G401.6 (cell line): ENCODE data around the gene FAM185A.
"Not testable (repeated sequence)": the region's sequence is repeated elsewhere in the genome, so short reads cannot be mapped to it uniquely, and the experiment has no call there.

Experiments used
- FAIRE-seq: peaks from 2 replicates; lab custom pipeline; 2012; peaks lifted over from hg19 to GRCh38; lab: Jason Lieb, UNC

The FAM185A gene

DNA sequence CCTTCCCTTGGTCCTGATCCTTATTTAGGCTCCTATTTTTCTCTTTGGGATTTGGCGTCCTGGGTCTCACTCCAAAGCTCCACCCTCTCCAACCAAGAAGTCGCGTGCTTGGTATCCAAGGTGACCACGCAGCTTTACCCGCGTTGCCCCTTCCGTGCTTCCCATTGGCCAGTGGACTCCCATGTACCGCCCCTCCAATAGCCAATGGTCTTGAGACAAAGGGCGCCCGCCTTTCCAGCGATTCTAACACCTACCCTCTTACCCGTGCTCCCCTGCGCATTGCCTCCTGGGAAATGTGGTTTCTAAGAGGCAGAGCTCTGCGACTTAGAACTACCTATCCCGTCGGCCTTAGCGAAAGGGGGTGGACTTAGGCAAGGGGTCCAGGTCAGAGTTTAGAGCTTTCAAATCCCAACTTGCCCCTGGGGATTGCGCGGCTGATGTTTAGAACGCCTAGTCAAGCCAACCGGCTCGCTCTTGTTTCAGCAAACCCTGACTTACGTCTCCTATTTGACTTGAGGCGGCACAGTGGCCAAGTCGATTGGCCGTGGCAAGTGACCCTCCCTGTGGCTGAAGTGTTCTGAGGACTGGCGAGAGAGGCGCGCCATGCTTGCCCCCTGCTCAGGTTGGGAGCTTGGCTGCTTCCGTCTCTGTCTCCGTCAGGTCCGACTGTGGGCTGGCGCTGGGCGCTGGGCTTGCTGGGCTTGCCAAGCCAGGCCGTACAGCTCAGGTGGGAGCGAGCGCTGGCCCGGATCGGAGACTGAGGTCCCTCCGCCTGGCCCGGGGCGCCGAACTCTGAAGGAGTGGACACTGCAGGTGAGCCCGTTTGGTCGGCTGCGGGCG, at the start of gene FAM185A:
FAM185A (plus strand) TSS at position 395 of the 840 bp plus-strand sequence; CDS start at position 604, 209 bp downstream.
- FAIRE-seq = peak; percentile 99

- not testable (repeated sequence) for FAIRE-seq
These were observed 35.6 kb upstream of the FAM185A start for GRCh38 chr7:102713011-102713690.

GRCh38 chr7:102713691-102714080, 35.1 kb upstream of the FAM185A start:
- not testable (repeated sequence) for FAIRE-seq

- FAIRE-seq = not testable (repeated sequence)
These were observed 33.9 kb upstream of the FAM185A start for GRCh38 chr7:102714774-102715522.

- not testable (repeated sequence) for FAIRE-seq
These were observed 33.1 kb upstream of the FAM185A start for GRCh38 chr7:102715718-102716117.

- not testable (repeated sequence) for FAIRE-seq
These were observed 30.3 kb upstream of the FAM185A start for GRCh38 chr7:102718491-102718890.

GRCh38 chr7:102726170-102726569, 22.6 kb upstream of the FAM185A start:
- FAIRE-seq = not testable (repeated sequence)

GRCh38 chr7:102729670-102730069, 19.1 kb upstream of the FAM185A start:
- FAIRE-seq = not testable (repeated sequence)

DNA sequence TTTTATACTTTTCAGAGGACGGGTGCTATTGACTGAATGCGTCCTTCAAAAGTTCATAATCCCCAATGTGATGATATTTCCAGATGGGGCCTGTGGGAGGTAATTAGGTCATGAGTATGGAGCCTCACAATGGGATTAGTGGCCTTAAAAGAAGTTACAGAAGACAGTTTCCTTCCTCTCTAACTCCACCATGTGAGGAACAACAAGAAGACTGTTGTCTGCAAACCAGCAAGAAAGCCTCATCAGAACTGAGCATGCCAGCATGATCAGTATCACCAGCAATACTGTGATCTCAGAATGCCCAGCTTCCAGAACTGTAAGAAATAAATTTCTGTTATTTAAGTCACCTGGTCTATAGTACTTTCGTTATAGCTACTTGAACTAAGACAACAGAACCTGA, 18.4 kb upstream of the FAM185A start:
- FAIRE-seq = not testable (repeated sequence)

DNA sequence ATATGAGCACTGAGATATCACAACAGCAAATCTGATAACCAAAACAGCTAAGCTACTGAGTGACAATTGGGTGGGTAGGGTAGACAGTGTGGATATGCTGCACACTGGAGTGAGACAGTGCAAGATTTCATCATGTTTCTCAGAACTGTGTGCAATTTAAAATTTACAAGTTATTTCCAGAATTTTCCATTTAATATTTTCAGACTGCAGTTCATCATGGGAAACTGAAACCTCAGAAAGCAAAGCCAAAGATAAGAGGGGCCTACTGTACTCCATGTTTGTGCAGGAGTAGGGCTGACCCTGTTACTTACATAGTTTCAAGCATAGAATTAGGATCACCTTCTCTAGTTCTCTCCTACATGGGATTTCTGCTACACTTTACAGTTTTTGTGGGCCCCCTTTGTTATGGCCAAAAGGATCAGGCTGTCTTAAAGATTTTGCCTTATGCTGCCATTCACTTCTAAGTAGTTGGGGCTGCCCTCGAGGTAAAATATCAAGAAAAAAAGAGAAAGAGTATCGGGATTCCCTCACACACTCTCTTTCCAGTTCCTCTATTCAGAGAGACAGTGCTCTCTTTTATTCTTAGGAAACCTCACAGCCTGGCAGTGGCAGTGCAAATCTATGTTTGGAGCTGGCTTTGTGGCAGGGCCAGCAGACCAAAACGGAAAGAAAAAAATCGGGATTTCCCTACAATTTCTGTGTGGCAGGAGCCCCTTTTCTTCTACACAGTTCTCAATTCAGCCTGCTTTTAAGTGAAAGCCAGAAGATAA, 6.6 kb upstream of the FAM185A start:
- FAIRE-seq = not testable (repeated sequence)

DNA sequence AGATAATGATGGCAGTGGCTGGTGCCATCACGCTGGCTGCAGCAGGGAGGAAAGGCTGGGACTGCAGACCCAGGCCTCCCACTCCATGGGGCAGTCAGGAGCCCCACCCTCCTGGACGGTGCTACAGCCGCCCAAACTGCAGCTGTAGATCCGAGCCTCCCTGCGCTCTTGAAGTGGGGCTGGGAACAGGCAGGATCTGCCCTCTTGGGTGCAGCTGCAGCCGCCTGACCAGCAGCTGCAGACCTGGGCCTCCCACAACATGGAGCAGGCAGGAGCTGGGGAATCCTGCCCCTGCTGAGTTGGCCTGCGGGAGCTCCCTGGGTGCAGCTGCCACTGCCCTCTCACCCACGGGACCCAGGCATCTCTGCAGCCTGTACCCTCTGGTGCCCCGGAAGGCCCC, 4.9 kb upstream of the FAM185A start:
- FAIRE-seq = not testable (repeated sequence)

GRCh38 chr7:102745494-102746288, 3.1 kb upstream of the FAM185A start:
- peak; percentile 96 for FAIRE-seq

GRCh38 chr7:102749445-102749786, 617 bp downstream of the FAM185A start:
- FAIRE-seq = not testable (repeated sequence)

GRCh38 chr7:102758227-102758626, 9.4 kb downstream of the FAM185A start:
- peak; percentile 98 for FAIRE-seq

- not testable (repeated sequence) for FAIRE-seq
These were observed 11.1 kb downstream of the FAM185A start for GRCh38 chr7:102759934-102760333.

DNA sequence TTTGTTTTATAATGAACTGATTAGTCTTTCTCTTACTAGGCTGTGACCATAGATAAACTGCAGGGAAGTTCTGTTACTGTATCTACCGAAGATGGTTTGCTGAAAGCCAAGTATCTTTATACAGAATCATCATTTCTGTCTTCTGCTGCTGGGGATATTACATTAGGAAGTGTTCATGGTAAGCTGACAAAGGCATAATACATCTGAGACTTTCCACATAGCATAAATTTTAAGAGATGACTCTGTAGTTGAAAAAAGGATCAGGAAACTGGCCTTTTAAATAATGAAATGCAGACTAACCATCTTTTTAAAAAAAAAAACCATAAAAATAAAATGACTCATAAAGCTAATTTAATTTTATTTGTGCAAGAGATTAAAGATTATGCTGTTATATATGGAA, 12.4 kb downstream of the FAM185A start:
- not testable (repeated sequence) for FAIRE-seq

- FAIRE-seq = not testable (repeated sequence)
These were observed 14.6 kb downstream of the FAM185A start for GRCh38 chr7:102763295-102763905.

GRCh38 chr7:102769657-102770192, 20.9 kb downstream of the FAM185A start:
- not testable (repeated sequence) for FAIRE-seq

GRCh38 chr7:102770467-102770866, 21.7 kb downstream of the FAM185A start:
- FAIRE-seq = not testable (repeated sequence)

GRCh38 chr7:102776217-102776616, 27.4 kb downstream of the FAM185A start:
- not testable (repeated sequence) for FAIRE-seq
